GM21717 (cell line): ENCODE measurements around the gene HCN3.
"Not testable (repeated sequence)": the region's sequence is repeated elsewhere in the genome, so short reads cannot be mapped to it uniquely, and the experiment has no call there.

ENCODE experiments used
- ATAC-seq: cut with Tn5 transposase; IDR thresholded peaks from one replicate; pipeline ENCODE4 v1.9.1; 2021; ENCODE audit warnings: mild to moderate bottlenecking, moderate library complexity; ENCODE audit not compliant: unreplicated experiment

HCN3 gene

GRCh38 chr1:155328856-155329255, 51.6 kb downstream of the HCN3 start:
- not testable (repeated sequence) for ATAC-seq

- ATAC-seq: no peak
Measured at GRCh38 chr1:155329980-155330598, 52.8 kb downstream of the HCN3 start.

- no peak for ATAC-seq
Measured at GRCh38 chr1:155334962-155335361, 57.7 kb downstream of the HCN3 start.
